Gastroesophageal sphincter (tissue), 3 donors: ENCODE results near the gene KIF12.

Experiments
- CTCF ChIP-seq, 4 experiments: fragments of 200-600 bp in 2 of 4; fragments of 450-650 bp in 2 of 4; sonication (generic) in 1 of 4; IDR thresholded peaks; one replicate each; pipeline ENCODE4 v1.5.1; 2017 to 2019; ENCODE audit warnings: antibody characterized with exemption in 4 of 4, mild to moderate bottlenecking in 2 of 4, moderate library complexity in 2 of 4
- EP300 ChIP-seq: sonication (generic); formaldehyde crosslinking; IDR thresholded peaks from one replicate; pipeline ENCODE4 v1.6.1; 2017; ENCODE audit warnings: antibody characterized with exemption, mild to moderate bottlenecking
- POLR2AphosphoS5 ChIP-seq: sonication (generic); formaldehyde crosslinking; IDR thresholded peaks from one replicate; pipeline ENCODE4 v1.6.1; 2017; ENCODE audit warnings: antibody characterized with exemption

GRCh38 chr9:114051281-114051680 lies 47.8 kb downstream of the KIF12 start:
- TF ChIP-seq CTCF (IDR thresholded peaks at IDR 0.05) (no peak), POLR2AphosphoS5 (no peak), EP300 (no peak)
